Stimulated activated CD8-positive, alpha-beta memory T cell treated with anti-CD3 and anti-CD28 coated beads, Interleukin-12 subunit alpha, Interleukin-12 subunit beta, amount 100 ng/mL, for 4 hours (primary cell): ENCODE results near the gene COPS7A.
A peak's percentile ranks its signal among the peaks of the same experiment; 100 is the strongest.

Source experiments
- DNase-seq: peaks from one replicate; pipeline ENCODE4 v3.0.0-alpha.2; 2020; ENCODE audit warnings: low read depth

COPS7A gene

GRCh38 chr12:6723607-6724408 lies at the start of gene COPS7A:
COPS7A (plus strand) TSS chr12:6724046; CDS start chr12:6724657, 611 bp downstream.
- peak; percentile 87 for DNase-seq

- DNase-seq = no peak
These were observed 46.9 kb upstream of the COPS7A start for GRCh38 chr12:6676962-6677361.

GRCh38 chr12:6684609-6685008 lies 39.2 kb upstream of the COPS7A start:
- no peak for DNase-seq

- DNase-seq = no peak
These were observed 38.0 kb upstream of the COPS7A start for GRCh38 chr12:6685814-6686213.

- no peak for DNase-seq
These were observed 35.3 kb upstream of the COPS7A start for GRCh38 chr12:6688543-6688998.

- peak; percentile 93 for DNase-seq
These were observed 34.6 kb upstream of the COPS7A start, which contains the start of gene ZNF384 for GRCh38 chr12:6688999-6689882. ZNF384 (minus strand) TSS chr12:6689375; CDS start chr12:6679520, 9,855 bp downstream.

GRCh38 chr12:6691473-6691872 lies 32.4 kb upstream of the COPS7A start:
- DNase-seq = no peak

GRCh38 chr12:6692888-6693287 lies 31.0 kb upstream of the COPS7A start:
- DNase-seq = no peak

- DNase-seq = no peak
These were observed 30.0 kb upstream of the COPS7A start for GRCh38 chr12:6693832-6694355.

- DNase-seq = no peak
These were observed 29.1 kb upstream of the COPS7A start for GRCh38 chr12:6694701-6695100.

- DNase-seq = no peak
These were observed 28.4 kb upstream of the COPS7A start for GRCh38 chr12:6695313-6696045.

- no peak for DNase-seq
These were observed 26.9 kb upstream of the COPS7A start for GRCh38 chr12:6696690-6697583.

- no peak for DNase-seq
These were observed 26.1 kb upstream of the COPS7A start for GRCh38 chr12:6697584-6698351.

GRCh38 chr12:6698352-6699046 lies 25.3 kb upstream of the COPS7A start:
- no peak for DNase-seq

GRCh38 chr12:6699259-6699988 lies 24.4 kb upstream of the COPS7A start:
- no peak for DNase-seq

GRCh38 chr12:6699989-6700645 lies 23.7 kb upstream of the COPS7A start:
- no peak for DNase-seq

- DNase-seq = no peak
These were observed 23.2 kb upstream of the COPS7A start, which contains the start of gene PIANP for GRCh38 chr12:6700646-6701051. PIANP (minus strand) TSS chr12:6700815; CDS start chr12:6698061, 2,754 bp downstream.
